Neuron (in vitro differentiated cells): Measurements from ENCODE around the gene GOLPH3.

Experiments
- H2AFZ ChIP-seq: one replicate; pipeline ENCODE4 v1.6.1; 2013; ENCODE audit warnings: low read depth, mild to moderate bottlenecking, inconsistent platforms, low read length, moderate library complexity
- H3K27me3 ChIP-seq: one replicate; pipeline ENCODE4 v1.6.1; 2013; ENCODE audit warnings: low read length; ENCODE audit not compliant: insufficient read depth
- H3K36me3 ChIP-seq: one replicate; pipeline ENCODE4 v1.6.1; 2013; ENCODE audit warnings: low read length; ENCODE audit not compliant: insufficient read depth
- H3K4me1 ChIP-seq: one replicate; pipeline ENCODE4 v1.6.1; 2013; ENCODE audit warnings: low read length; ENCODE audit not compliant: insufficient read depth
- H3K4me3 ChIP-seq: 2 replicates; pipeline ENCODE4 v1.5.1; 2013; ENCODE audit warnings: mild to moderate bottlenecking, low read length, moderate library complexity
- H3K9me3 ChIP-seq: one replicate; pipeline ENCODE4 v1.6.1; 2013; ENCODE audit warnings: low read length

GOLPH3 gene

GRCh38 chr5:32099486-32100035 lies 74.6 kb downstream of the GOLPH3 start:
- Histone ChIP-seq H3K36me3 (peaks cover 48% of the 10 kb centered on the region), H3K9me3 (no peaks in the 10 kb centered on the region), H3K4me3 (no peak overlapping the region), H3K4me1 (no peaks in the 10 kb centered on the region), H2AFZ (no peak overlapping the region), H3K27me3 (no peaks in the 10 kb centered on the region)

- H3K9me3 ChIP-seq: no peaks in the 10 kb centered on the region
- H2AFZ ChIP-seq: no peak overlapping the region
- peaks cover 45% of the 10 kb centered on the region for H3K36me3 ChIP-seq
- H3K4me1 ChIP-seq: no peaks in the 10 kb centered on the region
- H3K27me3 ChIP-seq: no peaks in the 10 kb centered on the region
- no peak overlapping the region for H3K4me3 ChIP-seq
These were observed 75.2 kb downstream of the GOLPH3 start for GRCh38 chr5:32098890-32099310.

GRCh38 chr5:32098291-32098690 lies 75.8 kb downstream of the GOLPH3 start:
- no peaks in the 10 kb centered on the region for H3K9me3 ChIP-seq
- H3K36me3 ChIP-seq: peaks cover 39% of the 10 kb centered on the region
- no peaks in the 10 kb centered on the region for H3K27me3 ChIP-seq
- H3K4me1 ChIP-seq: no peaks in the 10 kb centered on the region
- H2AFZ ChIP-seq: no peak overlapping the region
- no peak overlapping the region for H3K4me3 ChIP-seq

GRCh38 chr5:32096891-32097595 lies 77.1 kb downstream of the GOLPH3 start:
- peaks cover 28% of the 10 kb centered on the region for H3K36me3 ChIP-seq
- H2AFZ ChIP-seq: no peak overlapping the region
- no peak overlapping the region for H3K4me3 ChIP-seq
- no peaks in the 10 kb centered on the region for H3K4me1 ChIP-seq
- no peaks in the 10 kb centered on the region for H3K27me3 ChIP-seq
- H3K9me3 ChIP-seq: no peaks in the 10 kb centered on the region

- Histone ChIP-seq H3K9me3 (no peaks in the 10 kb centered on the region), H3K36me3 (peaks cover 18% of the 10 kb centered on the region), H3K4me1 (no peaks in the 10 kb centered on the region), H2AFZ (no peak overlapping the region), H3K27me3 (no peaks in the 10 kb centered on the region), H3K4me3 (no peak overlapping the region)
These were observed 78.9 kb downstream of the GOLPH3 start for GRCh38 chr5:32095261-32095671.

GRCh38 chr5:32094691-32095090 lies 79.4 kb downstream of the GOLPH3 start:
- no peaks in the 10 kb centered on the region for H3K9me3 ChIP-seq
- H3K36me3 ChIP-seq: peaks cover 14% of the 10 kb centered on the region
- H2AFZ ChIP-seq: no peak overlapping the region
- no peaks in the 10 kb centered on the region for H3K4me1 ChIP-seq
- no peaks in the 10 kb centered on the region for H3K27me3 ChIP-seq
- no peak overlapping the region for H3K4me3 ChIP-seq

GRCh38 chr5:32092938-32093812 lies 80.9 kb downstream of the GOLPH3 start:
- Histone ChIP-seq H3K4me1 (no peaks in the 10 kb centered on the region), H3K9me3 (no peaks in the 10 kb centered on the region), H3K36me3 (peaks cover 6% of the 10 kb centered on the region), H3K4me3 (no peak overlapping the region), H3K27me3 (no peaks in the 10 kb centered on the region), H2AFZ (no peak overlapping the region)

- no peaks in the 10 kb centered on the region for H3K27me3 ChIP-seq
- H3K4me1 ChIP-seq: no peaks in the 10 kb centered on the region
- no peaks in the 10 kb centered on the region for H3K9me3 ChIP-seq
- H3K36me3 ChIP-seq: no peaks in the 10 kb centered on the region
- H2AFZ ChIP-seq: no peak overlapping the region
- no peak overlapping the region for H3K4me3 ChIP-seq
These were observed 83.4 kb downstream of the GOLPH3 start for GRCh38 chr5:32090755-32091128.

- Histone ChIP-seq H3K4me1 (no peaks in the 10 kb centered on the region), H2AFZ (no peak overlapping the region), H3K36me3 (no peaks in the 10 kb centered on the region), H3K4me3 (no peak overlapping the region), H3K9me3 (no peaks in the 10 kb centered on the region), H3K27me3 (no peaks in the 10 kb centered on the region)
These were observed 83.9 kb downstream of the GOLPH3 start for GRCh38 chr5:32090026-32090754.

GRCh38 chr5:32089146-32090000 lies 84.7 kb downstream of the GOLPH3 start:
- Histone ChIP-seq H3K4me1 (no peaks in the 10 kb centered on the region), H3K4me3 (no peak overlapping the region), H2AFZ (no peak overlapping the region), H3K9me3 (no peaks in the 10 kb centered on the region), H3K36me3 (no peaks in the 10 kb centered on the region), H3K27me3 (no peaks in the 10 kb centered on the region)

GRCh38 chr5:32088214-32088613 lies 85.9 kb downstream of the GOLPH3 start:
- no peaks in the 10 kb centered on the region for H3K27me3 ChIP-seq
- H3K4me3 ChIP-seq: no peak overlapping the region
- H3K4me1 ChIP-seq: no peaks in the 10 kb centered on the region
- H2AFZ ChIP-seq: no peak overlapping the region
- H3K9me3 ChIP-seq: no peaks in the 10 kb centered on the region
- H3K36me3 ChIP-seq: no peaks in the 10 kb centered on the region
